HFF-Myc (cell line): Measurements from ENCODE around the gene CA10.

Experiments
- DNase-seq: peaks from one replicate; pipeline ENCODE4 v3.0.0-alpha.2; 2011; ENCODE audit warnings: low read depth; ENCODE audit errors: extremely low read depth
- H3K4me3 ChIP-seq: replicated peaks from 2 replicates; pipeline ENCODE4 v1.5.1; 2011; ENCODE audit warnings: low read depth, mild to moderate bottlenecking, control low read depth, low read length
- TF ChIP-seq, protein P1 (sequence below): IDR thresholded peaks from 2 replicates; pipeline ENCODE4 v1.5.1; 2012; ENCODE audit warnings: mild to moderate bottlenecking, low read depth, low read length, control low read depth; ENCODE audit errors: missing control alignments

Gene CA10

GRCh38 chr17:51668963-51669246 is 489.6 kb downstream of the CA10 start:
- DNase-seq, result no peak
- TF ChIP-seq, protein P1, sequence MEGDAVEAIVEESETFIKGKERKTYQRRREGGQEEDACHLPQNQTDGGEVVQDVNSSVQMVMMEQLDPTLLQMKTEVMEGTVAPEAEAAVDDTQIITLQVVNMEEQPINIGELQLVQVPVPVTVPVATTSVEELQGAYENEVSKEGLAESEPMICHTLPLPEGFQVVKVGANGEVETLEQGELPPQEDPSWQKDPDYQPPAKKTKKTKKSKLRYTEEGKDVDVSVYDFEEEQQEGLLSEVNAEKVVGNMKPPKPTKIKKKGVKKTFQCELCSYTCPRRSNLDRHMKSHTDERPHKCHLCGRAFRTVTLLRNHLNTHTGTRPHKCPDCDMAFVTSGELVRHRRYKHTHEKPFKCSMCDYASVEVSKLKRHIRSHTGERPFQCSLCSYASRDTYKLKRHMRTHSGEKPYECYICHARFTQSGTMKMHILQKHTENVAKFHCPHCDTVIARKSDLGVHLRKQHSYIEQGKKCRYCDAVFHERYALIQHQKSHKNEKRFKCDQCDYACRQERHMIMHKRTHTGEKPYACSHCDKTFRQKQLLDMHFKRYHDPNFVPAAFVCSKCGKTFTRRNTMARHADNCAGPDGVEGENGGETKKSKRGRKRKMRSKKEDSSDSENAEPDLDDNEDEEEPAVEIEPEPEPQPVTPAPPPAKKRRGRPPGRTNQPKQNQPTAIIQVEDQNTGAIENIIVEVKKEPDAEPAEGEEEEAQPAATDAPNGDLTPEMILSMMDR, result no peak
- H3K4me3 ChIP-seq, result no peak overlapping the region

GRCh38 chr17:51668155-51668962 is 490.2 kb downstream of the CA10 start:
- TF ChIP-seq, protein P1, result no peak
- DNase-seq, result no peak
- no peak overlapping the region for H3K4me3 ChIP-seq

DNA sequence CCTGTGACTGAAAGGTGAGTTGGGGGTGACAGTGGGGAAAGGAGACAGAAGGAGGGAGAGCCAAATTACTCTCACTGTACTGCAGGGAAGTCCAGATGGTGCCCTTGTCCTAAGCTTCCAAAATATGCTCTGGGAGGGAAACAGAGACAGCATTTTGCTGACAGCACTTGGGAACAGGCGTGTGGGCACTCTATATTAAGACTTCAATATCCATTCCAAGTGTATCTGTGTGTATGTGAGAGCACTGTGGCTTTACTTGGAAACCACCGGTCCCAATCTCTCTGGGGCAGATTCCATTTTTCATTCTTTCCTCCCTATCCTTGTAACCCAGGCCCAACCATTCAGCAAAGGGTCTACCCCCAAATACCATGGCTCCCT is 490.8 kb downstream of the CA10 start:
- TF ChIP-seq, protein P1, result no peak
- no peak for DNase-seq
- no peak overlapping the region for H3K4me3 ChIP-seq

DNA sequence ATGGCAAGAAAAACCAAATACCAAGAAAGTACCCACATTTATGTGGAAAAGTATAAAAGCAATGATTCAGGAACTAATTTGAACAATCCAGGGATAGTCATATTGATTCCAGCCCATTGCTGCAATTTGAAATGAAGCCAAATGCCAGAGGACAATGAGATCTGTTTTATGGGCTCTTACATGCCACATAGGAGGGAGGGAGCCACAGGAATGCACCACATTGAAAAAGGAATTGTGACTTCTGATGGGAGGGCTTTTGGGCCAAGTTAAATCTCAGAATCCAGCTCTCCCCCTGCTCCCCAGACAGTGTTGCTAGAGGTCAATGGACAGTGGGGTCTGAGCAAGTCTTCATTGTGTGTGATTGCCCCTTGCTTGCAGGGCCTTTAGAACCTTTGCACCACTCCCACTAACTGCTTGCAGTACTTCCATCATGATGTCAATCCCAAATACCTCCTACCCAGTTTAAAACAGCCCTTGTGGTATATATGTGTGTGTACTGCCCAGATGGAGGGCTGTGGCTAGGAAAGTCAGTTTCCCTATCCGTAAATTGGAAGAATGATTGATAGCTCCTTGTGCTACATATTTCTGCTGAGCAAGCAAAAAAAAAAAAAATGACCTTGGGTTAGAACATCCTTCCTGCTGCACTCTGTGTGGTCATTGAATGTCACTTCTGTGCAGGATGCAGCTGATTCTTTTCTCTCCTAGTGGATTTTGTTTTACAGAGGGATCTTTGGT is 491.4 kb downstream of the CA10 start:
- DNase-seq, result no peak
- no peak overlapping the region for H3K4me3 ChIP-seq
- TF ChIP-seq, protein P1, result no peak

DNA sequence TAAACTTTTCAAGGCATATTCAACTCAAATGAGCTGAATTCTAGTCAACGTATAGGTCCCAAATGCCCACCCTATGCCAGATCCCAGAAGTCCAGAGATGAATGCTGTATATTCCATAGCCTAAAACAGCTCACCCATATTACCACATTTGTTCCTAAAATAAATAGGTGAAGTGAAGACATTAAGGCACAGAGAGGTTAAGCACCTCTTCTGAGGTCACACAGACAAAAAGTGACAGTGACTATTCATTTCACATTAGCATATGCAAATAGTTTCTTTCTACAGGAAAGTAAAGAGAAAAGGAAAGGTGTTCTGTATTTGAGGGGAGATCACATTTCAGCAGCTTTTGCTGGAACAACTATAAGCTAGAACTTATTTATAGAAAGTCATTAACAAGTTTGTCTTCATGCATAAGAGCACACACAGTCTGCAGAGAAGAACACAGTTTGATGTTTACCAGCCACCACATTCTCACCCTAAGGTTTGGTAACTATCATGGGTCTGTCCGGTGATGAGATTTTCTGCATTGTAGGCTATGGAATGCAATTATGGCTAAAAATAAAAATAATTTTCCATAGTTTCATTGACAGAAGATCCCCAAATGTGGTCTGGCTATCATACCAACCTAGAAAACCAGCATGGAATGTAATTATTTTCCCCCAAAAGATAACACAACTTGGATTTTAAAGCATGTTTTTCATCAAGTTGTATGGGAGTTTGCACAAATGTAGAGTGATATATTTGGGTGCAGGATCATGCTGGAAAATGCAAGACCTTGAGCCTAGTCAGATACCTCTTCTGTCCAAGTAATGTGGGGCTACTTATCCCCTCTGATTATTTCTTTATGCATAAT is 496.1 kb downstream of the CA10 start:
- no peak for DNase-seq
- TF ChIP-seq, protein P1, result no peak
- no peak overlapping the region for H3K4me3 ChIP-seq

DNA sequence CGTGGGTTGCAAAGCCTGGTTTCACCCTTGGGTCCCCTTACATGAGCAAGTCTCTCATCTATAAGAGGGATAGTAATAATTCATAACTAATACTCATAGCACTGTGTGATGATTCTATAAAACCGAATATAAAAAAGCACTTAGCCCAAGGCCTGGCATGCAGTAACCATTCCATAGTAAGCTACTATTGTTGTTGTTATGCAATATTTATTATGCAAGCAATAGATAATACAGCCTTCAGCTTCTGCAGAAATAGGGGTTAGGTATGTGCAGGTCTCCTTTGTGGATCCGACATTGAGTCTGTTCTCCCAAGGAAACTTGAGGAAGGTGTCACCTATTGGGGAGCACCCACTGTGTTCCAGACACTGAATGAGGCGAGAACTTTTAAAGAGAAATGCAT is 497.1 kb downstream of the CA10 start:
- TF ChIP-seq, protein P1, result no peak
- DNase-seq, result no peak
- no peak overlapping the region for H3K4me3 ChIP-seq
